Measurements from ENCODE around the gene UBE2O. TPM values are rescaled to one million over a fixed set of nuclear protein-coding genes. Genes with fewer than 3 reads are reported as not detected.
"Not testable (repeated sequence)": the region's sequence is repeated elsewhere in the genome, so short reads cannot be mapped to it uniquely, and the experiment has no call there.

Gene UBE2O
- total RNA-seq, 4 donors from 2014 or later: 20.3 to 52.0 (median 26.0) TPM

- DNase-seq (ENCODE audit: low spot score in 2 of 2): no peak
- TF ChIP-seq POLR2A (IDR thresholded peaks at IDR 0.05) (no peak), CTCF (IDR thresholded peaks at IDR 0.05) (no peak)
- no peak overlapping the region for H3K4me3 ChIP-seq (ENCODE audit: low read depth, poor library complexity, severe bottlenecking)
- intact Hi-C loops (cut with DNase I; ENCODE audit: low total_unique reads): no loop called here
- WGBS, 2 donors: 64 to 68% methylated on average over 5 to 6 of the region's 6 CpGs
Measured at GRCh38 chr17:76367642-76368041, 85.3 kb downstream of the UBE2O start.

DNA sequence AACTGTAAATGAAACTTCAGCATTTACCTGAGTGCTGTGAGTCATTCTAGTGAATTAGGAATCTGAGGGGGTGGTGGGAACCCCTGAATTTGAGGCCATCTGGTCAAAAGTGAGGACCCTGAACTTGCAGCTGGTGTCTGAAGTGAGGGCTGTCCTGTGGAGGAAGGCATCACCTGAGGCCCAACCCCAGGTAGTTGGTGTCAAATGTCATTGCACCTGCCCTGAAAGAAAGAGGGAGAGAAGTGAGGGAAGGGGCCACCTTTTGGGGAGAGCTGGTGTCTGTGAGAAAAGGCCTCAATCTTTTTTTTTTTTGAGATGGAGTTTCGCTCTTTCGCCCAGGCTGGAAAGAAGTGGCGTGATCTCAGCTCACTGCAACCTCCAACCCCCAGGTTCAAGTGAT is 86.7 kb downstream of the UBE2O start:
- TF ChIP-seq POLR2A (IDR thresholded peaks at IDR 0.05): no peak
- TF ChIP-seq CTCF (IDR thresholded peaks at IDR 0.05): no peak
- no peak for DNase-seq (ENCODE audit: low spot score in 2 of 2)
- H3K4me3 ChIP-seq (ENCODE audit: low read depth, poor library complexity, severe bottlenecking): no peak overlapping the region
- intact Hi-C loops (cut with DNase I; ENCODE audit: low total_unique reads): no loop called here
- WGBS, 2 donors: 90 to 100% methylated on average over 3 of the region's 3 CpGs

DNA sequence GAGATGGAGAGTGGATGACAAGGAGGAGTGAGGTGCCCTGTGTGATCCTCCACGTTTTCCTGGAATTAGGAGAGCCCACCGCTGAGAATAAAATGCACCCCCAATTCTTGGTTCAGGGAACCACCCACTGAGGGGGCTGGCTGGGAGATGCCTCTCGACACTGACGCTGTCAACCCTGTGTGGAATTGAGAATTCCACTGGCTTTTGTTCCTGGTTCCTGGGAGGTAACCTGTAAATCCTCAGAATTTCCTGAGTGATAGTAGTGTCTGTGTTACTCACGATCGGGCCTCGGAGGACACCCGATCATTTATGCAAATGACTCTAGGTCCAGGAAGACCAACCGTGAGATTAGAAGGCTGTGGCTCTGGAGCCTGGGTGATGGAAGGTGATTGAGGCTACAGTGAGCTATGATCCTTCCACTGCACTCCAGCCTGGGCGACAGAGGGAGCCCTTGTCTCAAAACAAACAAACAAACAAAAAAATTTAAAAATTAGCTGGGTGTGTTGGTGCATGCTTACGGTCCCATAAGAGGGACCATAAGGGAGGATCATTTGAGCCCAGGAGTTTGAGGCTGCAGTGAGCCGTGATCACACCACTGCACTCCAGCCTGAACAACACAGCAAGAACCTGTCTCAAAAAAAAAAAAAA is 87.6 kb downstream of the UBE2O start:
- DNase-seq (ENCODE audit: low spot score in 2 of 2): no peak
- WGBS, 2 donors: 41 to 61% methylated on average over 12 of the region's 12 CpGs
- no peak for TF ChIP-seq POLR2A (IDR thresholded peaks at IDR 0.05)
- TF ChIP-seq CTCF (IDR thresholded peaks at IDR 0.05): no peak
- intact Hi-C loops (cut with DNase I; ENCODE audit: low total_unique reads): no loop called here
- no peak overlapping the region for H3K4me3 ChIP-seq (ENCODE audit: low read depth, poor library complexity, severe bottlenecking)

- TF ChIP-seq POLR2A (IDR thresholded peaks at IDR 0.05) (no peak), CTCF (IDR thresholded peaks at IDR 0.05) (no peak)
- WGBS, 2 donors: 63 to 65% methylated on average over 11 of the region's 11 CpGs
- DNase-seq (ENCODE audit: low spot score in 2 of 2): no peak
- no peak overlapping the region for H3K4me3 ChIP-seq (ENCODE audit: low read depth, poor library complexity, severe bottlenecking)
- intact Hi-C loops (cut with DNase I; ENCODE audit: low total_unique reads): no loop called here
Measured at GRCh38 chr17:76363107-76363842, 89.7 kb downstream of the UBE2O start.

- intact Hi-C loops (cut with DNase I; ENCODE audit: low total_unique reads): no loop called here
- no peak overlapping the region for H3K4me3 ChIP-seq (ENCODE audit: low read depth, poor library complexity, severe bottlenecking)
- 50 to 57% methylated on average over 2 of the region's 2 CpGs for WGBS, 2 donors
- no peak for DNase-seq (ENCODE audit: low spot score in 2 of 2)
- TF ChIP-seq POLR2A (IDR thresholded peaks at IDR 0.05): no peak
- no peak for TF ChIP-seq CTCF (IDR thresholded peaks at IDR 0.05)
Measured at GRCh38 chr17:76360461-76360860, 92.5 kb downstream of the UBE2O start.

GRCh38 chr17:76359776-76360175 is 93.2 kb downstream of the UBE2O start:
- H3K4me3 ChIP-seq (ENCODE audit: low read depth, poor library complexity, severe bottlenecking); DNase-seq (ENCODE audit: low spot score in 2 of 2); intact Hi-C loops (cut with DNase I; ENCODE audit: low total_unique reads): not testable (repeated sequence)
- WGBS, 2 donors: 76 to 79% methylated on average over 6 of the region's 6 CpGs

All from lower leg skin (tissue), 4 donors.